NCI-H1092 treated with DMSO at 0.1 percent for 48 hours (cell line): Measurements from ENCODE around the gene PPP1R13L.
"Not testable (repeated sequence)": the region's sequence is repeated elsewhere in the genome, so short reads cannot be mapped to it uniquely, and the experiment has no call there.

Source experiments
- DNase-seq: peaks from one replicate; lab custom pipeline; 2025; lab: John Stamatoyannopoulos, UW

The PPP1R13L gene

DNA sequence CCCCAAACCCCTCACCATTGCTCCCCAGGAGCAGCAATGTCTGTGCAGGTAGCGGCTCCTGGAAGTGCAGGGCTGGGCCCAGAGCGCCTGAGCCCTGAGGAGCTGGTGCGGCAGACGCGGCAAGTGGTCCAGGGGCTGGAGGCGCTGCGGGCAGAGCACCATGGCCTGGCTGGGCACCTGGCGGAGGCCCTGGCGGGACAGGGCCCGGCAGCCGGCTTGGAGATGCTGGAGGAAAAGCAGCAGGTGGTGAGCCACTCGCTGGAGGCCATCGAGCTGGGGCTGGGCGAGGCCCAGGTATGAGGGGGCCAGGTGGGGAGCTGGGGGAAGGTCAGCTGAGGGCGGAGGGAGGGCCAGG lies 59.4 kb downstream of the PPP1R13L start:
- DNase-seq, result no peak

DNA sequence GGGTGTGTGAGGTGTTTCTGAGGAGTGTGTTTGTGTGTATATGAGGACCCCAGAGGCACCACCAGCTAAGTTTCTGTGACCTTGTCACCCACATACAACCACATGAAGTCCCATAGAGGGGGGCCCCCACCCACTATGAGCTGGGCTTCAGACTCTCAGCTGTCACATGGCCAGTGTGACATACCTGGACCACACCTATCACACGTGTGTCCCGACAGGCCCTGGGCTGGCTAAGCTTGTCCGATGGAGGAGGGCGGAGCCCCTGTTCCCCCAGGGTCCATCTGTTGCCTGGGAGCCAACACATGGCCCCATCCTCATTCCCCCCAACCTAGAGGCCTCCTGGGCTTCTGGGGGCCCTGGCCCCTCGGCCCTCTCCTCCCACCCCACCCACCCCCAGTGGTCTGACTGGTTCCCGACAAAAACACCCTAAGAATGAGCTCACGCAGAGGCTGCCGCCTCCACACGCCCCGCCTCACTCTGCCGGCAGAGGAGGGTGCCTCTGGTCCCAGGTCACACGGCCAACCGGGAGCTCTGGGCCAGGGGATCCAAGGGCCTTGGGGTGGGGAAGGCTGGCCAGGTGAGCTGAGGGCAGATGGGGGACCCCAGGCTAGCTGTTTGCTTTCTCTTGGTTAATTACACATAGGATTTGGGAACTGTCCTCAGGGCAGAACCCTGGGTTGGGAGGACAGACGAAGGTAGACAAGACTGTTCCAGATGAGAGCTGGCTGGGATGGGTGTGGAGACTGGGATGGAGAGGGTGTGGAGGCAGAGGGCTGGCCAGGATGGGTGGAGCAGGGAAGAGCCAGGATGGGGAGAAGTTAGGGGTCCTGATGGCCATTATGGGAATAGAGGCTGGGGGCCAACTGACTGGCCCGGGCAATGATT lies 60.0 kb downstream of the PPP1R13L start:
- DNase-seq, result no peak

DNA sequence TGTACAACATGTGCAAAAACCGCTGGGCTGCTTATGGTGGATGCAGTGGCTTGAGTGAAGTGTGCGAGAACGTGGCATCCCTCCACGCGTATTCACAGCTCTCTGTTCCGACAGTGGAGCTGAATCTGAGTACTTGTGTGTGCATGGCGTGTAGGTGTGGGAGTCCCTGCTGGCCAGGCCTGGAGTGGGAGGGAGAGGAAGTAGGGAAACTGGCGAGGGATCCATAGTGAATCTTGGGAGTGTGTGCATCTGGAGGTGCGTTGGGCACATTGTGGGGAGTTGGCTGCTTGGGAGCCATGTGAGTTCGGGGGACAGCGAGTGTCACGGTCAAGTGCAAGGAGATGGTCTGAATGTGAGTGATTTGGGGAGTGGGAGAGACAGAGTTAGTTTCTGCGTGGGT lies 62.0 kb downstream of the PPP1R13L start:
- DNase-seq, result no peak

- no peak for DNase-seq
These were observed 63.9 kb downstream of the PPP1R13L start for GRCh38 chr19:45340899-45341453.

GRCh38 chr19:45340232-45340898 lies 64.5 kb downstream of the PPP1R13L start, which contains the start of gene KLC3:
Gene KLC3 (plus strand): TSS chr19:45340750. CDS start chr19:45345542, 4,792 bp downstream.
- DNase-seq, result no peak

DNA sequence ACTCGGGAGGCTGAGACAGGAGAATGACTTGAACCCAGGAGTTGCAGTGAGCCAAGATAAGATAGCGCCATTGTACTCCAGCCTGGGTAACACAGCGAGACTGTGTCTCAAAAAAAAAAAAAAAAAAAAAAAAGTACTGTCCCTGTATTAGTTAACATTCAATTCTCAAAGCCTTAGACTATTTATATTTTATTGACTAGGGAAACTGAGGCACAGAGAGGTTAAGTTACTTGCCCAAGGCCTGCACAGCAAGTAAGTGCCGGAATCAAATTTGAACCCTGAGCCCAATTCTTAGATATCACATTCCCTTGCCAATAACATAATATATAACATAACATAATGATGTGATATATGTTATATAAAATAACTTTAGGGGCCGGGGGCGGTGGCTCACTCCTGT lies 65.2 kb downstream of the PPP1R13L start:
- no peak for DNase-seq

DNA sequence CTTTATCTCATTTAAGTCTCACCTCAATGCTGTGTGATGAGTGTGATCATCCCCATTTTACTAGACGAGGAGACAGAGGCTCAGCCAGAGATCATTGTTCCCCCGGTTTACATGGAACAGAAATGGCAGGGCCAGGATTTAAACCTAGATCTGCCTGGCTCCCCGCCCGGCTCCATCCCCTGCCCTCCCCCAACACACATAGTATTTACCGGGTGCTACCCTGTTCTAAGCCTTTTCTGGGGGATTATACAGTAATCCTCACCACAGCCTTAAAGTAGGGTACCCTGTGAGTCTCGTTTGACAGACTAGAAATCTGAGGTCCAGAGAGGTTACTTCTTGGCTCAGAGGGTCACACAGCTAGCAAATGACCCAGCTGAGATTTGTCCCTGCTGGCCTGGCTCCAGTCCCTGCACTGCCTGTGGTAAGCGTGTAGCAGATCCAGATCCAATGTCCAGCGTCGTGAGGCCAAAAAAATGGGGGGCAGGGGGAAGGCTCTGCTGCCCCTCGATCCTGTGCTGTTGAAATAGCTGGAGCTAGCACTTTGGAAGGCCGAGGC lies 68.1 kb downstream of the PPP1R13L start:
- no peak for DNase-seq

DNA sequence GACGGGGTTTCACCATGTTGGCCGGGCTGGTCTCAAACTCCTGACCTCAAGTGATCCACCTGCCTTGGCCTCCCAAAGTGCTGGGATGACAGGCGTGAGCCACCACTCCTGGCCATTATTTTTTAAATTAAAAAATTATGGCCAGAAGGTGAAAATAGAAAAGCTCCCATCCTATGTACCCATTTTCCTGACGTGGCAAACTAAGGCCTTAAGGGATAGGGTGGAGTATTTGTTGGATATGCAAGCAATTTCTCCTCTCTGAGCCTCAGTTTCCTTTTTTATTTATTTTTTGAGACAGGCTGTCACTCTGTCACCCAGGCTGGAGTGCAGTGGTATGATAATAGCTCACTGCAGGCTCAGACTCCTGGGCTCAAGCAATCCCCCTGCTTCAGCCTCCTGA lies 70.0 kb downstream of the PPP1R13L start:
- DNase-seq, result not testable (repeated sequence)

DNA sequence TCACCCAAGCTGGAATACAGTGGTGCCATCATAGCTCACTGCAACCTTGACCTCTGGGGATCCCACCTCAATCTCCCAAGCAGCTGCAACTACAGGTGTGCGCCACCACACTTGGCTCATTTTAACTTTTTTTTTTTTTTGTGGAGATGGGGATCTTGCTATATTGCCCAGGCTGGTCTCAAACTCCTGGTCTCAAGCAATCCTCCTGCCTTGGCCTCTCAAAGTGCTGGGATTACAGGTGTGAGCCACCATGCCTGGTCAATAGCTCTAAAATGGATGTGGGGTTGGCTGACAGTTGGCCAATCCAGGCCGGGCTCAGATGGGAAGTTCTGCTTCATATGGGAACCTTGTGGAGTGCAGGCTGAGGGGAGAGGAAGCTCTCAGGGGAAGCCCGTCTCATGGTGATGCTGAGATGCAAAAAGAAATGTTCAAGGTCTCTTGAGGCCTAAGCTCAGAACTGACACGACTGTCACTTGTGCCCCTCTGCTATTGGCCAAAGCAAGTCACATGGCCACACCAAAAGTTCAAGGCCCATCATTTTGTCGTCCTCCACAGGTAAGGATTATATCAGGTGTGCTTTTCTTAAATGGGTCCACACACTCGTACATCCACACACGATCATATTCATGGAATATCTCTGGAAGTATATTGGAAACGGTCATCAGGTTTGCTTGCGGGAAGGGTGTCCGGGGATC lies 71.1 kb downstream of the PPP1R13L start:
- DNase-seq, result no peak

DNA sequence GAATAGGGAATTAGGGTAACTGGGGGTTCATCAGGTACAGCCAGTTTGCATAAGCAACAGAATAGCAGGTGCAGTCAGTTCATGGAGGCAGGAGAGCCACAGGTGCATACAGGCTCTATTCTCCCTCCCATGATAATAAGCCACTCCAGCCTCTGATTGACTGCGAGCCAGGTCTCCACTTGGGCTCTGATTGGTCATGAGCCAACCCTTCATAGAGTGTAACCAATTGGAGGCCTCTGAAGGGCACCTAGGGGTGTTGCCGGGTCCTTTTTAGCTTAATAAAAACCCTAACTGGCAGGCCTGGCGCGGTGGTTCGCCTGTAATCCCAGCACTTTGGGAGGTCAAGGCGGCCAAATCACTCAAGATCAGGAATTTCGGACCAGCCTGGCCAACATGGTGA lies 73.5 kb downstream of the PPP1R13L start:
- peak; percentile 5 for DNase-seq
